ENCODE measurements around the gene PAQR4.

PAQR4 gene

DNA sequence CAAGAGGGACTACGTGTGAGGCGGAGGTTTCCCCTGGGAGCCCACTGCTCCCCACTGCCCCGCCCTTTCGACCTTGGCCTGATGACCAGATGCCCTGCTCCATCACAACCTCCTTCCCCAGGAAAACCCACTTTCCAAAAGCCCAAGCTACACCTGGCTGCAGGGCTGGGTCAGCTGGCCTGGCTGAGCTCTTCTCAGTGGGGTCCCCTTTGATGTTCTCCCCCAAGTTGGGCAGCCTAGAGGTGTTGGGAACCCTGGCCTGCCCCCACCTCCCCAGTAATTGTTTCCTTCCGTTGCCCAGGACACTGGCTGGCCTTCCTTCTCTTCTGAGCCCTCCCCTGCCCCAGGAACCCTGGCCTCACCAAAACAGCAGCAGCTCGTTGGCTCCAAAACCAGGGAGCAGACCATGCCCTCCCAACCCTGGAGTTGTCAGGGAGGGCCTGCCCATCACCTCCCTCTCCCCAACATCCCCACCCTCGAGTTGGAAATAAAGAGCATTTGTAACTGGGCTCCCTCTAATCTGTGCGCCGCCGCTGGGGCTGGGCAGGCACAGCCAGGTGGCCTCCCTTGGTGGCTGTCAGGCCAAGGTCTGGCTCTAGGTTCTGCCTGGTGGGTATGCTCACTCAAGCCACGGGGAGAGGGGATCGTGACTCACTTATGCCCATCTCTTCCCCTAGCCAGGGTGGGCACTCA, 45.0 kb downstream of the PAQR4 start:
- Histone ChIP-seq H3K9me3 (replicated peaks; ENCODE audit: low read length) (no peaks in the 10 kb centered on the region), H3K27me3 (ENCODE audit: control insufficient read depth, insufficient read depth, low read length) (peaks cover 33% of the 10 kb centered on the region), H3K9ac (ENCODE audit: low read depth, low read length) (no peak overlapping the region)

DNA sequence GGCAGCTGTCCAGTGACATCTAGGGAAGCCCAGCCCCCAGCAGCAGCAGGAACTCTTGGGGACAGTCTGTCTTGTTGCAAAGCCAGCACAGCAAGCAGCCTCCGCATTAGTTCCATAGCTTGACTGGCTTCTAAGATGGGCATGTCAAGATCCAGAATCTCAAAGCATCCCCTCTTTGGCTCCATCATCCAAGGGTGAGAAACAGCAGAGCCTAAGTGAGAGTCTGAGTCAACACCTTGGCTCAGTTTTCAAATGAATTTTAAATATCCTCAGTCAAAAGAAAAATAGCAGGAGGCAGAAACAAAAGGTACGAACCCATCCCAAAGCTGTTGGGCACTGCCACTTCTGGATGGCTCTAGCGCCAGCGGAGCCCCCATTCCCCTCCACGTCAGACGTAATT, 45.8 kb downstream of the PAQR4 start:
- Histone ChIP-seq H3K36me3 (ENCODE audit: insufficient read depth, low read length) (no peaks in the 10 kb centered on the region), H3K4me3 (ENCODE audit: low read length) (no peak overlapping the region), H3K4me2 (ENCODE audit: low read length) (no peak overlapping the region), H3K9ac (ENCODE audit: low read depth, low read length) (no peak overlapping the region), H3K9me3 (replicated peaks; ENCODE audit: low read length) (no peaks in the 10 kb centered on the region), H3K4me1 (ENCODE audit: control insufficient read depth, insufficient read depth, low read length) (peaks cover 3% of the 10 kb centered on the region), H3K27me3 (ENCODE audit: control insufficient read depth, insufficient read depth, low read length) (peaks cover 33% of the 10 kb centered on the region)

More for the DNA sequence above, 45.0 kb downstream of the PAQR4 start:
- Histone ChIP-seq H3K36me3 (ENCODE audit: insufficient read depth, low read length) (no peaks in the 10 kb centered on the region), H3K4me2 (ENCODE audit: low read length) (no peak overlapping the region), H3K4me1 (ENCODE audit: control insufficient read depth, insufficient read depth, low read length) (no peaks in the 10 kb centered on the region), H3K4me3 (ENCODE audit: low read length) (no peak overlapping the region)

DNA sequence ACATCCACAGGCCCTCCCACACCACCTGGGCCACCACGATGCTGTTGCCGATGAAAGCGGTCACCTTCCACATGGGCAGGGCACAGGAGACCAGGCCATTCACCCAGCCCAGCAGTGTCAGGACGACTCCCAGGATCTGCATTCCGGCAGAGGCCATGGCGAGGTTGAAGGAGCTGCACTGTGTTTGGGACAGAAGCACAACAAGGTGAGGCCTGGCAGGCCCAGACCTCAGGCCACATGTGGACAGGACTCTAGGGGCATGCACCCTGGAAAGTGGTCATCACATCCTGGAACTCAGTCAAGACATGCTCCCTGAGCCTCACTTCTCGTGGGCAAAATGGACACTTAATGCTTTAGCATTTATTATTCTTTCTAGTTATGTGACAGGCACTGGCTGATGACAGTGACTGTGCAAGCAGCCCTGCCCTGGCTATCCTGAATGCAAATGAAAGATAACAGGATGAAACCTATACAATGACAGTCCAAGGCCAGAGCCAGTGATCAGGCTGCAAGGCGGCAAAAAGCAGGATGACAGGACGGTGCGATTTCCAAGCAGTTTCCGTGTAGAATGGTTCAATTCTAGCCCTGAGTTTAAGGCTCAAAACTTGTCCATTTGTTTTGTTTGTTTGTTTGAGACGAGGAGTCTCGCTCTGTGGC, 46.8 kb downstream of the PAQR4 start:
- Histone ChIP-seq H3K36me3 (ENCODE audit: insufficient read depth, low read length) (peaks cover 4% of the 10 kb centered on the region), H3K4me3 (ENCODE audit: low read length) (no peak overlapping the region), H3K27me3 (ENCODE audit: control insufficient read depth, insufficient read depth, low read length) (peaks cover 30% of the 10 kb centered on the region), H3K9me3 (replicated peaks; ENCODE audit: low read length) (no peaks in the 10 kb centered on the region), H3K9ac (ENCODE audit: low read depth, low read length) (no peak overlapping the region), H3K4me1 (ENCODE audit: control insufficient read depth, insufficient read depth, low read length) (peaks cover 3% of the 10 kb centered on the region), H3K4me2 (ENCODE audit: low read length) (no peak overlapping the region)

DNA sequence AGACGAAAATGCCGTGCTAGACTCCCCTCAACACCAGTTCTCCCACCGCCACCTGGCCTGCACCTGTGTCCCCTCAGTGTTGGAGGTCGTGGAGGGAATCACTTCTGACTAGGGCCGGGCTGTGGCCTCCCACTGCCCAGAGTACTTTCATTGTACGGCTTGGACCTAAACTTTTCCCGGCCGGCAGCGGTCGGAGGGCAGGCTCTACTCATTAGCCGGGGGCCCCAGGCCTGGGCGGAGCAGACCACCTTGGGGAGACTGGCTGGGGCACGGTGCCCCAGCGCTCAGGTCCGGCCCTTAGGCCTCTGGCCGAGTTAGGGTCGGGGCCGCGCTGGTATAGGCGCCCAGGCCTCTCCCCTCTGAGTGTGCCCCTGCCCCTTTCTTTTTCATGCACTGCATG, 48.2 kb downstream of the PAQR4 start:
- Histone ChIP-seq H3K9me3 (replicated peaks; ENCODE audit: low read length) (no peaks in the 10 kb centered on the region), H3K9ac (ENCODE audit: low read depth, low read length) (no peak overlapping the region), H3K36me3 (ENCODE audit: insufficient read depth, low read length) (peaks cover 14% of the 10 kb centered on the region), H3K27me3 (ENCODE audit: control insufficient read depth, insufficient read depth, low read length) (peaks cover 21% of the 10 kb centered on the region), H3K4me1 (ENCODE audit: control insufficient read depth, insufficient read depth, low read length) (peaks cover 6% of the 10 kb centered on the region), H3K4me2 (ENCODE audit: low read length) (no peak overlapping the region), H3K4me3 (ENCODE audit: low read length) (no peak overlapping the region)

DNA sequence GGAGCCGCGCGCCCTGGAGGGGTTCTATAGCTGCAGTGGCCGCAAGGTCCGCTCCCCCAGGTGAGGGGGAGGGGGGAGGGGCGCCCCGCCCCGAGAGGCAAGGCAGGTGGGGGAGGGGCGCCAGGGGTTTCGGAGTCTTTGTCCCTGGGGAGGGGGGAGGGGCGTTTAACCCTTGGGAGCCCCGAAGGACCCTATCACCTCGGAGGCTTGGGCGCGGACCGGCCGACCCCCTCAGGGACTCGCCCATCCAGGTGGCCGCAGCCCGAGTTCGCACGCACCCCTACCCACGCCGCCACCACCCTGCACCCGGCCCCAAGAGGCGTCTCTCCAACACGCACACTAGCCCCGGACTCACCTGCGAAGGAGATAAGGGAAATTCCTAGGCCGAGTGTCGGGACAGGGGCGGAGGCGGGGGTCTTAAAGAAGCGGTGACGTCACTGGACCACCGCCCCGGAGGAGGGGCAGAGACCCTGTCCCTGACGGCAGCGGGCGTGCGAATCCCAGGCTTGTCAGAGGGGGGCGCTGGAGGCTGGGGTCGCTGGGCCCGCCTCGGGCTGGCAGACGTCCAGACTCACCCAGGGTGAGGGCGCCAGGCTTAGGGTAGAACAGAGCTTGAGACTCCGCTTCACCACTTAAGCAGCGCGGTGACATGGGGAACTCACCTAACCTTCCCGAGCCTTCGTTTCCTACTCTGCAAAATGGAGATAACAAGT, 48.8 kb downstream of the PAQR4 start, which contains the start of gene CLDN6:
CLDN6 (minus strand) TSS at position 390 of the 713 bp plus-strand sequence. CDS start 2,162 bp downstream, outside the sequence.
- H3K4me2 ChIP-seq (ENCODE audit: low read length): no peak within 1 kb of the TSS
- H3K27me3 ChIP-seq (ENCODE audit: control insufficient read depth, insufficient read depth, low read length): peaks cover 15% of the 10 kb centered on the region
- no peak within 1 kb of the TSS for H3K4me3 ChIP-seq (ENCODE audit: low read length)
- peaks cover 12% of the 10 kb centered on the region for H3K4me1 ChIP-seq (ENCODE audit: control insufficient read depth, insufficient read depth, low read length)
- H3K9ac ChIP-seq (ENCODE audit: low read depth, low read length): no peak within 1 kb of the TSS
- no peaks in the 10 kb centered on the region for H3K9me3 ChIP-seq (replicated peaks; ENCODE audit: low read length)
- peaks cover 20% of the 10 kb centered on the region for H3K36me3 ChIP-seq (ENCODE audit: insufficient read depth, low read length)

DNA sequence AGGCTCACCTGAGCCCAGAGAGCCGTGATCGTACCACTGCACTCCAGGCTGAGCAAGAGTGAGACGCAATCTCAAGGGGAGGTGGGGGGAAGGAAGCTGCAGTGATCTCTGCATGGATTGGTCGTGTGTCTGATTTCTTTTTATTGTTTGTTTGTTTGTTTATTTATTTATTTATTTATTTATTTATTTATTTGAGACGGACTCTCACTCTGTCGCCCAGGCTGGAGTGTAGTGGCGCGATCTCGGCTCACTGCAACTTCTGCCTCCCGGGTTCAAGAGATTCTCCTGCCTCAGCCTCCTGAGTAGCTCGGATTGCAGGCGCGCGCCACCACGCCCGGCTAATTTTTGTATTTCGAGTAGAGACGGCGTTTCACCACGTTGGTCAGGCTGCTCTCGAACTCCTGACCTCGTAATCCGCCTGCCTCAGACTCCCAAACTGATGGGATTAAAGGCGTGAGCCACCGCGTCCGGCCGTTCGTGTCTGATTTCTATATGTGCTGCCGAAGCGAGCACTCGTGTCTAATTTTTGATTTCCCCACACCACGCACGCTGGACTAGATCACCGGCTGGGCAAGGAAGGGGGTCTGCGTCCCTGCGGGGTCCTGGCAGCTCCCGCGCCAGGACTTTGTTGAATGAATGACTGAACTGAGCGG, 50.6 kb downstream of the PAQR4 start:
- peaks cover 21% of the 10 kb centered on the region for H3K4me1 ChIP-seq (ENCODE audit: control insufficient read depth, insufficient read depth, low read length)

DNA sequence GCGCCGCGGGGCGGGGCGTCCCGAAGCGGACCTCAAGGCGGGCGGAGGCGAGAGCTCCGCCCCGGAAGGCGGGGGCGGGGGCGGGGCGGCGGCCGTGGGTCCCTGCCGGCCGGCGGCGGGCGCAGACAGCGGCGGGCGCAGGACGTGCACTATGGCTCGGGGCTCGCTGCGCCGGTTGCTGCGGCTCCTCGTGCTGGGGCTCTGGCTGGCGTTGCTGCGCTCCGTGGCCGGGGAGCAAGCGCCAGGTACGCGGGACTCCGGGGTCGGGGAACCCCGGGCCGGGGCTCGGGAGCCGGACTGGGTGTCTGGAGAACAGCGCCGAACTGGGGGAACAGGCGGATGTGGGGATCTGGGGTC, 51.1 kb downstream of the PAQR4 start, which contains the start of gene TNFRSF12A:
TNFRSF12A (plus strand) TSS at position 122 of the 357 bp plus-strand sequence; CDS start at position 152, 30 bp downstream.
- Histone ChIP-seq H3K9ac (ENCODE audit: low read depth, low read length) (peak within 1 kb of the TSS; percentile 100), H3K27me3 (ENCODE audit: control insufficient read depth, insufficient read depth, low read length) (no peaks in the 10 kb centered on the region), H3K4me3 (ENCODE audit: low read length) (peak within 1 kb of the TSS; percentile 97), H3K4me2 (ENCODE audit: low read length) (peak within 1 kb of the TSS; percentile 96), H3K36me3 (ENCODE audit: insufficient read depth, low read length) (peaks cover 20% of the 10 kb centered on the region), H3K9me3 (replicated peaks; ENCODE audit: low read length) (no peaks in the 10 kb centered on the region), H3K4me1 (ENCODE audit: control insufficient read depth, insufficient read depth, low read length) (peaks cover 21% of the 10 kb centered on the region)

More for the DNA sequence above, 50.6 kb downstream of the PAQR4 start:
- Histone ChIP-seq H3K9me3 (replicated peaks; ENCODE audit: low read length) (no peaks in the 10 kb centered on the region), H3K4me2 (ENCODE audit: low read length) (peak overlapping the region; percentile 96), H3K36me3 (ENCODE audit: insufficient read depth, low read length) (peaks cover 20% of the 10 kb centered on the region), H3K9ac (ENCODE audit: low read depth, low read length) (peak overlapping the region; percentile 100), H3K27me3 (ENCODE audit: control insufficient read depth, insufficient read depth, low read length) (no peaks in the 10 kb centered on the region), H3K4me3 (ENCODE audit: low read length) (peak overlapping the region; percentile 97)

DNA sequence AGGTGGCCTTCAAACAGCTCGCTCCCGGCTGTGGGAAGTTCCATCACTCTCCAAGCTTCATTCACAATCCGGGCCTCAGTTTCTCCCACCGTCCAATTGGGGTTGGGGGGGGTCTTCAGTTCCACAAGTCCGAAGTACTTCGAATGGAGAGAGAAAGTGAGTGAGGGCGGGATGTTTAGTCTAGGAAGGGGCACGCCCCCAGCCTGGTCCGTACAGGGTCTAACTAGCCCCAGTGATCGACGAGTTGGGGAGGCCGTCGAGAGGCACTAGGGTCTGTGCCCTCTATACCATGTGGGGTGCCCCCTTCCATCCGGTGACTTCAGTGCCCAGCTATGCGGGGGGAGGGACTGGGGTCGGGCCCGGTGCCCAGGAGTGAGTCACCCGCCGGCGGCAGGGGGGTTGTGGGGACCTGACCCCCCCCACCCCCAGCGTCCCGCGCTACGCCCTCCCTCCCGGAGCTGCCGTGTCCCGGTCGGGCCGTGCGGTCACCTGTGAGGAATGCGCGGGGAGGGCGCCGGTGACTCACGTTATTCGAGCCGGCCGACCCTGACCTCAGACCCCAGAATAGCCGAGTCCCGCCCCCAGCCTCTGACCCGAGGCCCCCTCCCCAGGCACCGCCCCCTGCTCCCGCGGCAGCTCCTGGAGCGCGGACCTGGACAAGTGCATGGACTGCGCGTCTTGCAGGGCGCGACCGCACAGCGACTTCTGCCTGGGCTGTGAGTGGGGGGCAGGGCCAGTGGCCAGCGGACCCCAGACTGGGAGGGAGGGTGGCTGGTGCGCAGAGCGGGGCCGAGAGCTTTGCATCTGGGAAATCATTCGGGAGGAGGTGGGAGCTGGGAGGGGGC, 51.7 kb downstream of the PAQR4 start:
- Histone ChIP-seq H3K4me2 (ENCODE audit: low read length) (peak overlapping the region; percentile 96), H3K4me1 (ENCODE audit: control insufficient read depth, insufficient read depth, low read length) (peaks cover 21% of the 10 kb centered on the region), H3K36me3 (ENCODE audit: insufficient read depth, low read length) (peaks cover 20% of the 10 kb centered on the region), H3K4me3 (ENCODE audit: low read length) (peak overlapping the region; percentile 97), H3K9ac (ENCODE audit: low read depth, low read length) (peak overlapping the region; percentile 100), H3K9me3 (replicated peaks; ENCODE audit: low read length) (no peaks in the 10 kb centered on the region), H3K27me3 (ENCODE audit: control insufficient read depth, insufficient read depth, low read length) (no peaks in the 10 kb centered on the region)

DNA sequence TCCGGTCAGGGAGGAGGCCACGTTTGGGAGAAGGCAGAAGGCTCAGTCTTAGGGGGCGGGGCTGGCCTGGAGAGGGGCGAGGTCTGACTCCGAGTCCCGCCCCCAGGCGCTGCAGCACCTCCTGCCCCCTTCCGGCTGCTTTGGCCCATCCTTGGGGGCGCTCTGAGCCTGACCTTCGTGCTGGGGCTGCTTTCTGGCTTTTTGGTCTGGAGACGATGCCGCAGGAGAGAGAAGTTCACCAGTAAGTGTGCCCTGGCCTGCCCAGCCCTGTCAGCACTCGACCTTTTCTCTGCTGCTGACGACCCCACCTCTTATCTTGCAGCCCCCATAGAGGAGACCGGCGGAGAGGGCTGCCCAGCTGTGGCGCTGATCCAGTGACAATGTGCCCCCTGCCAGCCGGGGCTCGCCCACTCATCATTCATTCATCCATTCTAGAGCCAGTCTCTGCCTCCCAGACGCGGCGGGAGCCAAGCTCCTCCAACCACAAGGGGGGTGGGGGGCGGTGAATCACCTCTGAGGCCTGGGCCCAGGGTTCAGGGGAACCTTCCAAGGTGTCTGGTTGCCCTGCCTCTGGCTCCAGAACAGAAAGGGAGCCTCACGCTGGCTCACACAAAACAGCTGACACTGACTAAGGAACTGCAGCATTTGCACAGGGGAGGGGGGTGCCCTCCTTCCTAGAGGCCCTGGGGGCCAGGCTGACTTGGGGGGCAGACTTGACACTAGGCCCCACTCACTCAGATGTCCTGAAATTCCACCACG, 52.5 kb downstream of the PAQR4 start:
- Histone ChIP-seq H3K4me2 (ENCODE audit: low read length) (peak overlapping the region; percentile 96), H3K4me3 (ENCODE audit: low read length) (peak overlapping the region; percentile 97), H3K9ac (ENCODE audit: low read depth, low read length) (peak overlapping the region; percentile 100), H3K27me3 (ENCODE audit: control insufficient read depth, insufficient read depth, low read length) (no peaks in the 10 kb centered on the region), H3K36me3 (ENCODE audit: insufficient read depth, low read length) (peaks cover 26% of the 10 kb centered on the region), H3K9me3 (replicated peaks; ENCODE audit: low read length) (no peaks in the 10 kb centered on the region), H3K4me1 (ENCODE audit: control insufficient read depth, insufficient read depth, low read length) (peaks cover 21% of the 10 kb centered on the region)

DNA sequence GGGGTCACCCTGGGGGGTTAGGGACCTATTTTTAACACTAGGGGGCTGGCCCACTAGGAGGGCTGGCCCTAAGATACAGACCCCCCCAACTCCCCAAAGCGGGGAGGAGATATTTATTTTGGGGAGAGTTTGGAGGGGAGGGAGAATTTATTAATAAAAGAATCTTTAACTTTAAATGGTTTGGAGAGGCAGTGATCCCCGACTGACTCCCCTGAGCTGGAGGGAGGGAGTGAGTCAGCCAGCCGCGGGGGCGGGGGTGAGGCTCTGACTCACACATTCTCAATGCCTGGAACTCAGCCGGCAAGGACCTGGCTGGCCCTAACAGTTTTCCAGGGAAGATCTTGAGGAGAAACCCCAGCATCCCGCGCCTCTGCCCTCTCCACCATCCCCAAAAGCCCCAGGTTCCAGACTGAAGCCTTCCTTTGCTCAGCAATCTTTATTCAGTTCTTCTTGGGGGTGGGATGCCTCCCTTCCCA, 53.1 kb downstream of the PAQR4 start:
- no peaks in the 10 kb centered on the region for H3K9me3 ChIP-seq (replicated peaks; ENCODE audit: low read length)
- peak overlapping the region; percentile 100 for H3K9ac ChIP-seq (ENCODE audit: low read depth, low read length)
- no peaks in the 10 kb centered on the region for H3K27me3 ChIP-seq (ENCODE audit: control insufficient read depth, insufficient read depth, low read length)
- H3K4me1 ChIP-seq (ENCODE audit: control insufficient read depth, insufficient read depth, low read length): peaks cover 21% of the 10 kb centered on the region
- peaks cover 29% of the 10 kb centered on the region for H3K36me3 ChIP-seq (ENCODE audit: insufficient read depth, low read length)
- H3K4me2 ChIP-seq (ENCODE audit: low read length): peak overlapping the region; percentile 96
- H3K4me3 ChIP-seq (ENCODE audit: low read length): peak overlapping the region; percentile 97
